NCI-H187 treated with DMSO at 0.1 percent for 48 hours (cell line): Measurements from ENCODE around the gene PTPRN2.
"Not testable (repeated sequence)": the region's sequence is repeated elsewhere in the genome, so short reads cannot be mapped to it uniquely, and the experiment has no call there.

Experiments
- DNase-seq: peaks from one replicate; lab custom pipeline; 2025; lab: John Stamatoyannopoulos, UW

The PTPRN2 gene

GRCh38 chr7:157900556-157900955 is 687.1 kb downstream of the PTPRN2 start:
- no peak for DNase-seq

- no peak for DNase-seq
These were observed 687.6 kb downstream of the PTPRN2 start for GRCh38 chr7:157900011-157900410.

DNA sequence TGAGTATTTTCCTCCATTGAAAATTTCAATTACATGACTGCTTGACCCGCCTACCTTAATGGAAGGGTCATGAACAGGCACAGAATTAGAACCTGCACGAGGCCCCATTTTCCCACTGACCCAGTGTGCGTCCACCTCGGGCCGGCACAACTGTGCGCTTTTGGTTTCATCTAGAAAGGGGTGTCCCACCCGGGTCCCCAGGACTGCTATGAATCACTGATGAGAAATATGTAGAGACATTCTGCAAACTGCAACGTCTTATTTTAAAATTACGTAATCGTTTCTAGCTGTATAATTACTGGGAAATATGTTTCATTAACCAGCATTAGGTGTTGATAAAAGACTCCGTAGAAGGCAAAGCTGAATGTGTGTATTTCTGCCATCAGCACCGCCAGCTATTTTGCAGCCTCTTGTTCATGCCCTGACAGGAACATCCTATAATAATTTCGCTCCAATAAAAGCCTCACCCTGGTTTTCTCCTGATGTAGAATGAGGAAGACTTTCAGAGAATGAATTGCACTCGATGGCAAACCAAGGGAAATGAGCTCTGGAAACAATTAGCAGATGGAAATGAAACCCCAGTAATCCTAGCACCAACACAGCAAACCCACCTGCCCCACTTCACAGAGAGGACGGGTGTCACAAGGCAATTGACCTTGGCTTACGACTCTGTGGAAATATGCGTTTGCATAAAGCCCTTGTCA is 688.7 kb downstream of the PTPRN2 start:
- DNase-seq = no peak

DNA sequence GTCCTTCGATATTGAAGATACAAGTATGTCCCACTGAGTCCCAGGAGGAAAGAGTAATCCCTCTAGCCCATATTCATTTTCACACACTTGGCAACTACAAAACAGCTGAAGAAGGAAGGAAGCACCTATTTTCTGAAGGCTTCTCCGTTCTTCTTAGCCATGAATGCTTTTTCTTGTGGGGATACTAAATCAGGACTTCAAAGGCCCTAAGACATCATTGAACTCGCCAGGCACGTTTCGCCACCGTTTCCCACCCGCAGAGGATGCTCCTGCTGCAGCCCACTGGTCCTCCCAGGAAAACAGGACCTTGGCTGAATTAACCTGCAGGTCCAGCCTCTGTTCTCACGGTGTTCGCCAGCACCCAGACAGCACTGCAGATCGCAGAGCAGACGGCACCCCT is 689.4 kb downstream of the PTPRN2 start:
- DNase-seq = no peak

- DNase-seq = peak; percentile 72
These were observed 689.9 kb downstream of the PTPRN2 start for GRCh38 chr7:157897681-157898080.

DNA sequence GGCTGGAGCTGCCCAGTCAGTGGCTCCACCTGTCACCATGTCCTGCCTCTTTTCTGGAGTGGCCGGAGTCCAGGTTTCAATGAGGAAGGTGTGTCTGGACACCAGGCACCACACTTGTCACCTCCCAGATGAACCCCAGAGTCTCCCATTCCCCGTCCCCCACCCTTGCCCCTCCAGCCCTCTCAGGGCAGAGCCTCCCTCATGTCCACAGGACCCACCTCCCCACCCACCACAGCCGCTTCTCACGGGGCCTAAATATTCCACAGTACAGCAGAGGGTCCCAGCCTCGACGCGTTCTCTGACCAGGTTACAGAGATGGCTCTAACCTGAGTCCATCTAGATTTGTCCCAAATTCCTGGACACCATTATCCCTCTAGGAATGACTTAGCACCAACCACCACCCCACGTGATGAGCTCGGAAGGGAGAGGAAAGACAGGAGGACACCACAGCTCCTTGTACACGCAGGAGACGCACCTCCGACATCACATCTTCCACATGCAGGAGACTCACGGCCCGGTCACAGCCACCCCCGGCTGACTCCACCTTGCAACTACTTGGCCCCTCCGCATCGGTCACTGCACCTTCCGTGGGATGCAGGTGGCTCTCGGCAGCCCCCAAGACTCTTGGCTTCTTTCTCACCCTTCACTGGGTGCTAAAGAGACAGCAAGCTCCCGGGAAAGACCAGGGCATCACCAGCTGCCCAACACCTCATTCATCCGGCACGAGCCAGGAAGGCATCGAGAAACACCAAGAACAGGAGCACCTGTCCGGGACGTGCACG is 690.7 kb downstream of the PTPRN2 start:
- no peak for DNase-seq

- DNase-seq = not testable (repeated sequence)
These were observed 691.3 kb downstream of the PTPRN2 start for GRCh38 chr7:157896376-157896675.

- no peak for DNase-seq
These were observed 691.9 kb downstream of the PTPRN2 start for GRCh38 chr7:157895520-157896375.

GRCh38 chr7:157895098-157895497 is 692.5 kb downstream of the PTPRN2 start:
- DNase-seq = not testable (repeated sequence)

DNA sequence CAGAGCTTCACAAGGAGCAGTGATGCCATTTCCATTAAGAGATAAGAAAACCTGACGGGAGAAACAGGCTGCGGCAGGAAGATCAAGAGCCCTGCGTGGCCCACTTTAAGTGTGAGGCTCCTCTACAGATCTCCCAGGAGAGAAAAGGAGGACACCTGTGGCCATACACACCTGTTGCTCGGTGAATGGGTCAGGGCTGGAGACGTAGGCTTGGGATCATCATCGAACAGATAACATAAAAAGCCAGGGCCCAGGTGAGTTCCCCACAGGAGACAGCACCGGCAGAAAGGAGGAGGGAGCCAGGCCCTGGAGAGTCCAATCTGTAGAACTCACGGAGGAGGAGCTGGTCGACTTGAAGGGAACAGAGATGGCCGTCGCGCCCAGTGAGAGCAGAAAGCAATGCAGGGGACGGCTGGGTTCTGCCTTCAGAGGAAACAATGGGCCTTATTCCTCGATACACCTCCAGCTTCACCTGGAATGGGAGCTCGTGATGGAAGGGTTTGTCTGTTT is 694.0 kb downstream of the PTPRN2 start:
- DNase-seq = no peak

DNA sequence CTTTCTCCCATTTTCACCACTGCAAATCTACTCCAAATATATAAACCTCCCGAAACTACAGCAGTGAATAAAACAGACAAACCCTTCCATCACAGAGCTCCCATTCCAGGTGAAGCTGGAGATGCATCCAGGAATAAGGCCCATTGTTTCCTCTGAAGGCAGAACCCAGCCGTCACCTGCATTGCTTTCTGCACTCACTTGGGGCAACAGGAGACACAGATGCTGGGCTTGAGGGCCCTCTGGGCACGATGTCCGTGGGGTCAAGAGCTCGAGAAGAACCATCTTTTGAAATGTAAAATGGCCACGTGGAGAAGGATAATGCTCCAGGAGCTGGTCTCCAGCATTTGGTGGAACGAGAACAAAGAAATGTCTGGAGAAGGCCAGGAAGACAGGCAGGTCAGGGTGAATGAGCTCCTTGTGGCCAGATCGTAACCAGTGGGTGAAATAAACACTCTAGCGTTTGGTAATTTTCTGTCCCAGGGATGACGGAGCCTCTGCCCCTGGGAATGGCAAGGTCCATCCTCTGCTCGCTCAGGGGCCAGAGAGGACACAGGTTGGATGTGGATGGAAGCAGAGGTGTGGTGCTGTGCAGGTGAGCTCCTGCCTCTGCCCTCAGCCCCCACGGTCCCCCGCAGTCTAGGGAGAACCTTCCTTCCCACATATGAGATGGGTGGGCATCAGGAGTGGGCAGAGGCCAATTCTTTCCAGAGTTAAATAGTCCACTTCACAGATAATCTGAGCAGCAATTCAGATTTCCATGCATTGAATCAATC is 694.7 kb downstream of the PTPRN2 start:
- DNase-seq = no peak

- DNase-seq = no peak
These were observed 696.7 kb downstream of the PTPRN2 start for GRCh38 chr7:157890921-157891401.

DNA sequence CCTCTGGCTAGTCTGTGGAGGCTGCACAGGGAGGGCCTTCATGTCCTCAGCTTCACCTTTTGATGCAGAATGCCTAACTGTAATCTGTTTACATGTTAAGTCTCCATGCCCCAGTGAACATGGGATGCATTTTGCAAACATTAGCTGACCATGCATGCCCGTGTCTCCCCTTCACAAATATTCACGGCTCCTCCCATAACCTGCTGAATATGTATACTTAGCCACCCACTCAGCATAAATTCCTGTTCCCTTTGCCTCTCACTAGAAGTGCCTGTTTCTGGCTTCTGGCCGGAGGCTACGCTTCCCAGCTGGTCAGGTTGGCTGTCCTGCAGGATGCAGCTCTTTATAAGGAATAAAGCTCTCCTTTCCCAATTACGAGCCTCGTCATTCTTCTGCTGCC is 698.1 kb downstream of the PTPRN2 start:
- DNase-seq = no peak

DNA sequence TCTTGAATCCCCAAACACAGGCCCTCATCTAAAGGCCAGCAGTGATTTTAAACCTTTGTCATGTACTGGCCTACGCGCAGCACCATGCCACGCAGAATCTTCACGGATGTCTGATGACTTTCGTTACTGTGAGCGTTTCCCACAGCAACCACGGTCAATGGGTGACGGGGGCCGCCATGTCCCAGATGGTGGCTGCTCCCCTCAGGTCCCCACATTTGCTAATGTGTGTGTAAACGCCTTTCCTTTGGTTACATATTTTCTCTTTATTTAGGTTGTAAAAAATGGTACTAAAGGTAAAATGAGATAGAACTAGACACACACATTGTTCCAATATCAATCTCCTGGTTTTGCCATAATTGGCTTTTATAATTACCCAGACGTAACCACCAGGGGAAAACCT is 699.0 kb downstream of the PTPRN2 start:
- DNase-seq = no peak

DNA sequence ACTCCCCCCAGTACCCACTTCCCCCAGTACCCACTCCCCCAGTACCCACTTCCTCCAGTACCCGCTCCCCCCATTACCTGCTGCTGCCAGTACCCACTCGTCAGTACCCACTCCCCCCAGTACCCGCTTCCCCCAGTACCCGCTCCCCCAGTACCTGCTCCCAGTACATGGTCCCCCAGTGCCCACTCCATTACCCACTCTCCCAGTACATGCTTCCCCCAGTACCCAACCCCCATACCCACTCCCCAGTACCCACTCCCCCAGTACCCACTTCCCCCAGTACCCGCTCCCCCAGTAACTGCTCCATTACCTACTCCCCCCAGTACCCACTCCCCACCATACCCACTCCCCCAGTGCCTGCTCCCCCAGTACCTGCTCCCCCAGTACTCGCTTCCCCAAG is 700.2 kb downstream of the PTPRN2 start:
- no peak for DNase-seq

- no peak for DNase-seq
These were observed 700.9 kb downstream of the PTPRN2 start for GRCh38 chr7:157886711-157887110.

DNA sequence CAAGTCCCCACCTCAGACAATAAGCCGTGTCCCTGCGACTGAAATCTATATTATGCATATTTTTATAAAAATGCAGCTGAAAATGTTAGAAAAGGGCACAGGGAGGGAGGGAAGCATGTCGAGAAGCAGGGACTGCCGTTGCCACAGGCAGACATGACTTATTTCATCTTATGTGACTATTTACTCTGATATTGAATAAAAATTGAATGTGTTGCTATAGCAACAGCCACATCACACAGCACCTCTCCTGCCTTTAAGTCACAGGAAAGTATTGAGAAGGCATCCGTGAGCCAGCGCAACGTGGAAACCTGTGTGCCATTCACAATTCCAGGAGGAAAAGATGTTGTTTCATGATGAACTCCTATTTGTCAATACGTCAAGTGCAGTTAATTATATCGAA is 701.4 kb downstream of the PTPRN2 start:
- no peak for DNase-seq

GRCh38 chr7:157885140-157885539 is 702.5 kb downstream of the PTPRN2 start:
- DNase-seq = no peak

GRCh38 chr7:157884461-157885062 is 703.1 kb downstream of the PTPRN2 start:
- no peak for DNase-seq

- DNase-seq = no peak
These were observed 706.4 kb downstream of the PTPRN2 start for GRCh38 chr7:157881048-157881771.

- DNase-seq = no peak
These were observed 708.2 kb downstream of the PTPRN2 start for GRCh38 chr7:157879391-157879790.
